Mesendoderm (in vitro differentiated cells): ENCODE data around the gene ANGPTL3.

Experiments
- DNase-seq: peaks from one replicate; pipeline ENCODE4 v3.0.0; 2013
- H2AK5ac ChIP-seq: 2 replicates; pipeline ENCODE4 v1.6.1; 2013; ENCODE audit warnings: low read length, inconsistent platforms
- H2BK120ac ChIP-seq: 2 replicates; pipeline ENCODE4 v1.6.1; 2013; ENCODE audit warnings: low read depth, mild to moderate bottlenecking, low read length, moderate library complexity, mixed read lengths
- H2BK15ac ChIP-seq: replicated peaks from 2 replicates; pipeline ENCODE4 v1.6.1; 2013; ENCODE audit warnings: low read depth, mild to moderate bottlenecking, moderate library complexity
- H2BK5ac ChIP-seq: 2 replicates; pipeline ENCODE4 v1.6.1; 2013; ENCODE audit warnings: low read length, inconsistent platforms
- H3K18ac ChIP-seq: 2 replicates; pipeline ENCODE4 v1.6.1; 2013; ENCODE audit warnings: mild to moderate bottlenecking, low read length, mixed read lengths
- H3K23ac ChIP-seq: one replicate; pipeline ENCODE4 v1.6.1; 2013; ENCODE audit warnings: low read length
- H3K27ac ChIP-seq: 2 replicates; pipeline ENCODE4 v1.5.1; 2013; ENCODE audit warnings: low read depth, mild to moderate bottlenecking, inconsistent platforms, low read length, moderate library complexity
- H3K27me3 ChIP-seq: 2 replicates; pipeline ENCODE4 v1.6.1; 2013; ENCODE audit warnings: low read length, control low read depth, mild to moderate bottlenecking, inconsistent platforms; ENCODE audit not compliant: insufficient read depth, poor library complexity
- H3K36me3 ChIP-seq: 2 replicates; pipeline ENCODE4 v1.6.1; 2013; ENCODE audit warnings: low read length, inconsistent platforms; ENCODE audit not compliant: control insufficient read depth, insufficient read depth
- H3K4ac ChIP-seq: one replicate; pipeline ENCODE4 v1.6.1; 2013; ENCODE audit warnings: low read depth, mild to moderate bottlenecking, low read length, moderate library complexity
- H3K4me1 ChIP-seq: 2 replicates; pipeline ENCODE4 v1.6.1; 2013; ENCODE audit warnings: low read depth, low read length, inconsistent platforms; ENCODE audit not compliant: control insufficient read depth
- H3K4me2 ChIP-seq: 2 replicates; pipeline ENCODE4 v1.6.1; 2013; ENCODE audit warnings: low read length
- H3K4me3 ChIP-seq: 2 replicates; pipeline ENCODE4 v1.5.1; 2013; ENCODE audit warnings: mild to moderate bottlenecking, low read length
- H3K56ac ChIP-seq: one replicate; pipeline ENCODE4 v1.6.1; 2013; ENCODE audit warnings: low read length
- H3K79me1 ChIP-seq: 2 replicates; pipeline ENCODE4 v1.6.1; 2013; ENCODE audit warnings: low read length, inconsistent platforms
- H3K79me2 ChIP-seq: 2 replicates; pipeline ENCODE4 v1.6.1; 2013; ENCODE audit warnings: mild to moderate bottlenecking, low read length; ENCODE audit not compliant: control insufficient read depth, insufficient read depth
- H3K9ac ChIP-seq: 2 replicates; pipeline ENCODE4 v1.6.1; 2013; ENCODE audit warnings: low read length, inconsistent platforms
- H4K5ac ChIP-seq: one replicate; pipeline ENCODE4 v1.6.1; 2013; ENCODE audit warnings: low read length
- H4K8ac ChIP-seq: one replicate; pipeline ENCODE4 v1.6.1; 2013; ENCODE audit warnings: low read depth, mild to moderate bottlenecking, control low read depth, low read length, moderate library complexity
- WGBS: extraction: QIAGEN DNeasy Blood & Tissue Kit; methylation state at CpG from one replicate; pipeline ENCODE4 v1.1.7; 2013; ENCODE audit warnings: low lambda C conversion rate, missing lambda C conversion rate; ENCODE audit not compliant: insufficient coverage; ENCODE audit errors: extremely low coverage; 5-methylcytosine and 5-hydroxymethylcytosine counted together

ANGPTL3 gene

DNA sequence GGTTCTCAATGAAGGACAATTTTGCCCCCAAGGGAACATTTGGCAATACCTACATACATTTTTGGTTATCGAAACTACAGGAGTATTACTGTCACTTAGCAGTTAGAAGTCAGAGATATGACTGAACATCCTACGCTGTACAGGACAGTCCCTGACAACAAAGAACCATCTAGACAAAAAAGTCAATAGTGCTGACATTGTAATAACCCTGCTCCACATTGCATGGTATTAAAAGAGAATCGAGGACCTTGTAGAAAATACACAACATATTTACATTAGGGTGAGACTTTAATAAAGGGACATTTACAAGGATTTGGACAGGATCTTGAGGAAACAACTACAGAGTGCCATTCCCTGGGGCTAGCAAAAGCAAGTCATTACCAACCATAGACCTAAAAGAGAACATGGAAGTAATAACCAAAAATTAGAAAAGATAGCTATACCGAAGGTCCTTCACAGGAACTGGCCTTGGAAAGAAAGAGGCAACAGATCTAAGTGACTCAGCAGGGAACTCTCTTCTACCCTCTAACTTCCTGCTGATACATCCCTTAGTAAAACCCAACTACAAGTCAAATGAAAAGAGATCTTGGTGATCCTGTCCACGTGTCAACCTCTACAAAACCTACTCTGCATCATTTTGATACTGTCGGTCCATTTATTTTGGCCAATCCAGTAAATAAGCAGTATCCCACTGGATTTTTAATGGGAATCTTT is 40.2 kb downstream of the ANGPTL3 start:
- Histone ChIP-seq H3K4ac (no peak overlapping the region), H3K27me3 (no peaks in the 10 kb centered on the region), H3K79me2 (no peaks in the 10 kb centered on the region), H2BK120ac (no peak overlapping the region), H3K56ac (no peak overlapping the region), H4K5ac (no peak overlapping the region), H2BK15ac (no peak overlapping the region), H3K18ac (no peak overlapping the region), H3K36me3 (no peaks in the 10 kb centered on the region), H2BK5ac (no peak overlapping the region), H3K79me1 (no peaks in the 10 kb centered on the region), H3K23ac (no peak overlapping the region), H3K4me1 (no peaks in the 10 kb centered on the region), H4K8ac (no peak overlapping the region), H3K27ac (no peak overlapping the region), H2AK5ac (no peak overlapping the region), H3K9ac (no peak overlapping the region), H3K4me2 (no peak overlapping the region), H3K4me3 (no peak overlapping the region)
- no CpG with 5 or more reads among the region's 6 CpGs for WGBS
- peak; percentile 24 for DNase-seq

DNA sequence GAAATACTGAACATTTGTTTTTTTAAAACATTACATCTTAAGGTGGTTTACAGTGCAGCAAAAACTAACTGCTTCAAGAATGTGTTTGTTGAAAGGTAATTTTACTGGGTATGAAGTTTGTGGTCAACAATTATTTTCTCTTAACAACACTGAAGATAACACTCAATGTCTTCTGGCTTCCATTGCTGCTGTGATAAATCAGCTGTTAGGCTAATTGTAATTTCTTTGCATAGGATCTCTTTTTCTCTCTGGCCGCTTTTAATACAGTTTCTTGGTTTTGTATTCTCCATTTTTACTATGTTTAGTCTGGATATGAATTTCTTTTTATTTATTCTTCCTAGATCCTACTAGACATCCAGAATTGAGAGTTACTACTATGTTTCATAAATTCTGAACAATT is 46.0 kb downstream of the ANGPTL3 start:
- no CpG with 5 or more reads among the region's 1 CpG for WGBS
- Histone ChIP-seq H3K56ac (no peak overlapping the region), H3K4ac (no peak overlapping the region), H4K5ac (no peak overlapping the region), H2BK120ac (no peak overlapping the region), H3K27ac (no peak overlapping the region), H3K9ac (no peak overlapping the region), H2BK15ac (no peak overlapping the region), H3K27me3 (no peaks in the 10 kb centered on the region), H3K4me3 (no peak overlapping the region), H3K18ac (no peak overlapping the region), H3K4me1 (no peaks in the 10 kb centered on the region), H3K79me2 (no peaks in the 10 kb centered on the region), H2BK5ac (no peak overlapping the region), H3K23ac (no peak overlapping the region), H2AK5ac (no peak overlapping the region), H4K8ac (no peak overlapping the region), H3K79me1 (no peaks in the 10 kb centered on the region), H3K4me2 (no peak overlapping the region), H3K36me3 (no peaks in the 10 kb centered on the region)
- no peak for DNase-seq

DNA sequence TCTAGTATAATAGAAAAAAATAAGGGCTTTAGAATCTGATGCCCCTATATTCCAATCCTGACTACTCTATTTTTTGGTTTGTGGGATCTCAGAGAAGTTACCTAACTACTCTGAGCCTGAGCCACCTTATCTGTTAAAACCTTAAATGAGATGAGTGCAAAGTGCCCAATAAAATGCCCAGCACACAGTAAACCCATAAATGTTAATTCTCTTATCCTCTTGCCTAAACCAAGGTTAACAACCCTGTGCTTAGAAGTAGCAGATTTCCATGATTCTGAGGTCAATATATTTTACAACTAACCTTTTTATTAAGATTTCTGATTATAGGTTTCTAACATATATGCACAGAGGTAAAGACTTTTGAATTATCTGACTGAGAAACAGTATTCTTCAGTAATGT is 55.1 kb downstream of the ANGPTL3 start:
- Histone ChIP-seq H3K27me3 (no peaks in the 10 kb centered on the region), H4K8ac (no peak overlapping the region), H3K79me2 (peaks cover 4% of the 10 kb centered on the region), H3K4me2 (no peak overlapping the region), H2AK5ac (no peak overlapping the region), H3K79me1 (peaks cover 5% of the 10 kb centered on the region), H3K23ac (no peak overlapping the region), H3K36me3 (no peaks in the 10 kb centered on the region), H2BK15ac (no peak overlapping the region), H4K5ac (no peak overlapping the region), H3K4me3 (no peak overlapping the region), H3K27ac (no peak overlapping the region), H2BK5ac (no peak overlapping the region), H2BK120ac (no peak overlapping the region), H3K18ac (no peak overlapping the region), H3K56ac (no peak overlapping the region), H3K4me1 (no peaks in the 10 kb centered on the region), H3K4ac (no peak overlapping the region), H3K9ac (no peak overlapping the region)
- no peak for DNase-seq

DNA sequence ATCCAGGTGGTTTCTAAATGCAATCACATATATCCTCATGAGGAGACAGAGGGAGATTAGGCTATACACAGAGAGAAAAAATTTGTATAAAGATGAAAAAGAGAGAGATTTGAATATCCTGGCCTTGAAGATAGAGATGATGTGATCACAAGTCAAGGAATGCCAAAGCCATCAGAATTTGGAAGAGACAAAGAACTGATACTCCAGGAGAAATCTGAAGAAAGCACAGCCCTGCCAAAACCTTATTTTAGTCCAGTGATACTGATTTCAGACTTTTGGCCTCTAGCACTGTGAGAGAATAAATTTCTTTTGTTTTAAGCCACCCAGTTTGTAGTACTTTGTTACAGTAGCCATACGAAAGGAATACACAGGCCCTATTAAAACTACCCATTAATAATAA is 57.4 kb downstream of the ANGPTL3 start:
- H3K9ac ChIP-seq, result no peak overlapping the region
- no peak overlapping the region for H3K27ac ChIP-seq
- H4K8ac ChIP-seq, result no peak overlapping the region
- H3K79me1 ChIP-seq, result peaks cover 5% of the 10 kb centered on the region
- no peak overlapping the region for H3K4me2 ChIP-seq
- H3K56ac ChIP-seq, result no peak overlapping the region
- no peak overlapping the region for H3K18ac ChIP-seq
- no peak overlapping the region for H2BK120ac ChIP-seq
- no peak for DNase-seq
- no CpG with 5 or more reads among the region's 1 CpG for WGBS
- H3K27me3 ChIP-seq, result no peaks in the 10 kb centered on the region
- H3K4me3 ChIP-seq, result no peak overlapping the region
- no peak overlapping the region for H3K4ac ChIP-seq
- no peaks in the 10 kb centered on the region for H3K36me3 ChIP-seq
- H2AK5ac ChIP-seq, result no peak overlapping the region
- H2BK15ac ChIP-seq, result no peak overlapping the region
- peaks cover 4% of the 10 kb centered on the region for H3K79me2 ChIP-seq
- no peak overlapping the region for H3K23ac ChIP-seq
- no peak overlapping the region for H4K5ac ChIP-seq
- no peaks in the 10 kb centered on the region for H3K4me1 ChIP-seq
- H2BK5ac ChIP-seq, result no peak overlapping the region
